HepG2 (cell line): Measurements from ENCODE around the gene ODC1. TPM values are rescaled to one million over a fixed set of nuclear protein-coding genes. Genes with fewer than 3 reads are reported as not detected.

Experiments
- ARHGAP35 ChIP-seq: sonication (generic); formaldehyde crosslinking; IDR thresholded peaks from 2 replicates; pipeline ENCODE4 v1.9.0; 2022; ENCODE audit warnings: mild to moderate bottlenecking, inconsistent platforms, moderate library complexity, missing genetic modification reagents, borderline replicate concordance
- ATF4 ChIP-seq, 2 experiments: fragments of 450-650 bp in 1 of 2; sonication (generic) in 1 of 2; formaldehyde crosslinking; IDR thresholded peaks; 2 replicates each; pipeline versions ENCODE4 v1.5.0 to v1.8.0; 2020 to 2022; ENCODE audit warnings: mild to moderate bottlenecking in 1 of 2, missing genetic modification reagents in 1 of 2
- FIP1L1 ChIP-seq: fragments of 200-400 bp; formaldehyde crosslinking; IDR thresholded peaks from 2 replicates; pipeline ENCODE4 v1.6.1; 2018; ENCODE audit warnings: low read depth, mild to moderate bottlenecking, low read length, moderate library complexity, borderline replicate concordance; ENCODE audit not compliant: insufficient read depth
- FOXA3 ChIP-seq: IDR thresholded peaks from 2 replicates; pipeline ENCODE4 v1.6.1; 2016; ENCODE audit warnings: missing genetic modification reagents, missing compliant biosample characterization
- FOXP1 ChIP-seq, 2 experiments: fragments of 450-650 bp in 1 of 2; IDR thresholded peaks; 2 replicates each; pipeline ENCODE4 v1.6.1; 2017 to 2018; ENCODE audit warnings: antibody characterized with exemption in 1 of 2
- KLF16 ChIP-seq, 2 experiments: sonication (generic) in 1 of 2; formaldehyde crosslinking in 1 of 2; IDR thresholded peaks; 2 replicates each; pipeline versions ENCODE4 v1.6.1 to v1.8.0; 2016 to 2023; ENCODE audit warnings: missing genetic modification reagents in 2 of 2, missing compliant biosample characterization in 1 of 2
- MIXL1 ChIP-seq: IDR thresholded peaks from 2 replicates; pipeline ENCODE4 v1.6.1; 2016
- NCOA2 ChIP-seq: sonication (generic); formaldehyde crosslinking; IDR thresholded peaks from 2 replicates; pipeline ENCODE4 v1.8.0; 2022; ENCODE audit warnings: inconsistent platforms
- NONO ChIP-seq, 2 experiments: fragments of 450-650 bp in 1 of 2; sonication (generic) in 1 of 2; formaldehyde crosslinking in 1 of 2; IDR thresholded peaks in 1 of 2; conservative IDR thresholded peaks in 1 of 2; 2 replicates each; pipeline versions ENCODE4 v1.6.1 to v1.8.0; 2017 to 2022; ENCODE audit warnings: mild to moderate bottlenecking in 1 of 2, missing genetic modification reagents in 1 of 2, moderate library complexity in 1 of 2
- NR2F6 ChIP-seq, 2 experiments: IDR thresholded peaks; 2 replicates each; pipeline ENCODE4 v1.6.1; 2016; ENCODE audit warnings: antibody characterized with exemption in 1 of 2, mild to moderate bottlenecking in 1 of 2
- PAX8 ChIP-seq: sonication (generic); formaldehyde crosslinking; IDR thresholded peaks from 2 replicates; pipeline ENCODE4 v1.8.0; 2022; ENCODE audit warnings: mild to moderate bottlenecking, missing genetic modification reagents, borderline replicate concordance
- PAXIP1 ChIP-seq: sonication (generic); formaldehyde crosslinking; conservative IDR thresholded peaks from 2 replicates; pipeline ENCODE4 v1.4.0; 2020; ENCODE audit warnings: mild to moderate bottlenecking, missing genetic modification reagents, moderate library complexity
- YY1 ChIP-seq: IDR thresholded peaks from 2 replicates; pipeline ENCODE4 v1.6.1; 2011; ENCODE audit warnings: low read length, low read depth, moderate library complexity, mild to moderate bottlenecking; ENCODE audit not compliant: insufficient read depth, insufficient replicate concordance
- ZBTB2 ChIP-seq: sonication (generic); formaldehyde crosslinking; IDR thresholded peaks from 2 replicates; pipeline ENCODE4 v1.8.0; 2022; ENCODE audit warnings: low read depth, missing genetic modification reagents
- ZBTB21 ChIP-seq: sonication (generic); formaldehyde crosslinking; IDR thresholded peaks from 2 replicates; pipeline ENCODE4 v1.4.0; 2020; ENCODE audit warnings: missing genetic modification reagents
- ZBTB38 ChIP-seq: sonication (generic); formaldehyde crosslinking; IDR thresholded peaks from 2 replicates; pipeline ENCODE4 v1.5.1; 2020; ENCODE audit warnings: mild to moderate bottlenecking, missing genetic modification reagents
- ZBTB42 ChIP-seq: sonication (generic); formaldehyde crosslinking; IDR thresholded peaks from 2 replicates; pipeline ENCODE4 v1.5.0; 2020; ENCODE audit warnings: mild to moderate bottlenecking, missing genetic modification reagents
- ZFP1 ChIP-seq: IDR thresholded peaks from 2 replicates; pipeline ENCODE4 v1.6.1; 2016
- ZNF12 ChIP-seq: sonication (generic); formaldehyde crosslinking; IDR thresholded peaks from 2 replicates; pipeline ENCODE4 v1.5.0; 2020; ENCODE audit warnings: missing genetic modification reagents
- ZNF292 ChIP-seq: sonication (generic); formaldehyde crosslinking; IDR thresholded peaks from 2 replicates; pipeline ENCODE4 v1.8.1; 2022; ENCODE audit warnings: mild to moderate bottlenecking, low read depth, missing genetic modification reagents, borderline replicate concordance
- ZNF75D ChIP-seq: sonication (generic); formaldehyde crosslinking; IDR thresholded peaks from 2 replicates; pipeline ENCODE4 v1.8.1; 2023; ENCODE audit warnings: missing genetic modification reagents, mild to moderate bottlenecking, borderline replicate concordance
- ZNF792 ChIP-seq: IDR thresholded peaks from 2 replicates; pipeline ENCODE4 v1.6.1; 2016
- ZSCAN9 ChIP-seq: IDR thresholded peaks from 2 replicates; pipeline ENCODE4 v1.6.1; 2016; ENCODE audit warnings: borderline replicate concordance
- polyA plus RNA-seq, 8 experiments: library from polyadenylated mRNA; depleted of rRNA in 3 of 8; stranded (reverse) in 7 of 8; unstranded in 1 of 8; fragments of >200 nt; fragmentation: Illumina TruSeq in 4 of 8; extraction: Trizol in 4 of 8; gene quantifications; 2 replicates each; pipeline versions ENCODE4 v1.2.1 to v1.2.3, GENCODE V29; 2011 to 2016; ENCODE audit warnings: low read depth in 4 of 8, missing spikeins in 1 of 8, mixed read lengths in 1 of 8; ENCODE audit not compliant: insufficient read depth in 1 of 8
- total RNA-seq, 5 experiments: library from RNA; depleted of rRNA; stranded (reverse); fragments of >200 nt; fragmentation: Illumina TruSeq; extraction: Trizol; gene quantifications; 2 replicates each; pipeline ENCODE4 v1.2.3, GENCODE V29; 2016; ENCODE audit warnings: low read depth in 1 of 5

Gene ODC1
- total and polyA plus RNA-seq, 2 of the 13 experiments (the other 11 are each of a cell fraction or from before 2014, with no cell fraction given), result 142 to 371 TPM

- TF ChIP-seq ZSCAN9, result 0 out of 2 replicates have a peak, but pooled peaks have one; percentile 65
- 0 out of 2 replicates have a peak, but pooled peaks have one; percentile 34 for TF ChIP-seq MIXL1 (CRISPR knock-in tag)
- peak; percentile 55; the same call in 1 of the 2 replicates for TF ChIP-seq ZFP1
- TF ChIP-seq ZBTB2 (CRISPR knock-in tag), result no peak
- peak in 1 of 2 experiments; percentile 83; a peak in 2 of 4 replicates for TF ChIP-seq KLF16 (CRISPR knock-in tag; IDR thresholded peaks at IDR 0.05)
- no peak for TF ChIP-seq ZBTB38
- peak; percentile 98 for TF ChIP-seq NR2F6 (IDR thresholded peaks at IDR 0.05)
- TF ChIP-seq NR2F6 (CRISPR knock-in tag; IDR thresholded peaks at IDR 0.05), result peak; percentile 98
- no peak for TF ChIP-seq NONO (IDR thresholded peaks at IDR 0.05)
- TF ChIP-seq NONO (CRISPR knock-in tag; conservative IDR thresholded peaks at IDR 0.05), result peak; percentile 61; the same call in 1 of the 2 replicates
- TF ChIP-seq FOXA3, result peak; percentile 99
- no peak for TF ChIP-seq PAX8 (CRISPR knock-in tag)
- peak; percentile 83 for TF ChIP-seq PAXIP1 (CRISPR knock-in tag)
- TF ChIP-seq ZNF292 (CRISPR knock-in tag), result peak; percentile 82; the same call in 1 of the 2 replicates
- TF ChIP-seq ZNF75D (CRISPR knock-in tag), result no peak
- TF ChIP-seq FOXP1 (IDR thresholded peaks at IDR 0.05), result 0 out of 2 replicates have a peak, but pooled peaks have one; percentile 46
- peak; percentile 97 for TF ChIP-seq FOXP1 (CRISPR knock-in tag; IDR thresholded peaks at IDR 0.05)
- TF ChIP-seq ZBTB21 (CRISPR knock-in tag), result peak; percentile 52; the same call in 1 of the 2 replicates
- TF ChIP-seq ZNF792 (CRISPR knock-in tag), result 0 out of 2 replicates have a peak, but pooled peaks have one; percentile 59
- no peak for TF ChIP-seq FIP1L1
- no peak for TF ChIP-seq ZBTB42 (CRISPR knock-in tag)
- peak; percentile 13 for TF ChIP-seq YY1
- TF ChIP-seq ZNF12, result peak; percentile 75; the same call in 1 of the 2 replicates
- no peak for TF ChIP-seq ARHGAP35 (CRISPR knock-in tag)
- TF ChIP-seq ATF4 (CRISPR knock-in tag; IDR thresholded peaks at IDR 0.05), result peak in 1 of 2 experiments; percentile 82; a peak in 2 of 4 replicates
- peak; percentile 90 for TF ChIP-seq NCOA2 (CRISPR knock-in tag)
These were observed 39.1 kb upstream of the ODC1 start (continued) for GRCh38 chr2:10487081-10487740.
